HCT116 (cell line): ENCODE data around the gene COPS6. TPM values are rescaled to one million over a fixed set of nuclear protein-coding genes. Genes with fewer than 3 reads are reported as not detected.

Experiments used
- ATAC-seq: fragments of 200-7000 bp; cut with Tn5 transposase; 2 replicates; pipeline ENCODE4 v1.9.1; 2020; ENCODE audit warnings: mild to moderate bottlenecking, moderate library complexity
- BruUV-seq: library from RNA; stranded (reverse); fragments of 400-500 nt; replicated peaks from 2 replicates; lab custom pipeline; 2021; lab: Mats Ljungman, UMichigan
- CTCF ChIA-PET: fragments of 300-600 bp; sonication (Branson Sonifier 250); formaldehyde crosslinking; loops from one replicate; lab custom pipeline; 2021; ENCODE audit warnings: antibody characterized with exemption; lab: Charles Lee
- POLR2A ChIA-PET: fragments of 300-600, 350-600 bp; sonication (Branson Sonifier 250); formaldehyde crosslinking; loops from one replicate; lab custom pipeline; 2021; ENCODE audit warnings: antibody characterized with exemption; lab: Charles Lee
- RAD21 ChIA-PET, 2 experiments: fragments of 300-600 bp; sonication (Branson Sonifier 250); formaldehyde crosslinking; loops; one replicate each; lab custom pipeline; 2023; ENCODE audit warnings: low total read pairs in 2 of 2; ENCODE audit not compliant: uncharacterized antibody in 2 of 2, unreplicated experiment in 2 of 2, low non-redundant PET in 1 of 2; lab: Charles Lee
- DNase-seq: peaks from one replicate; pipeline ENCODE4 v3.0.0-alpha.2; 2010; ENCODE audit warnings: low read depth, low spot score
- H2AFZ ChIP-seq: fragments of 200-600 bp; shearing (Covaris generic), sonication (generic); 2 replicates; pipeline ENCODE4 v1.6.1; 2017; ENCODE audit warnings: low read depth, mixed run types, mixed read lengths, antibody characterized with exemption, low read length; ENCODE audit not compliant: poor library complexity, severe bottlenecking
- H3K27ac ChIP-seq: 2 replicates; pipeline ENCODE4 v1.5.1; 2012; ENCODE audit warnings: low read depth, low read length
- H3K27me3 ChIP-seq: fragments of 200-600 bp; sonication (generic); 2 replicates; pipeline ENCODE4 v1.6.1; 2016; ENCODE audit warnings: mixed run types, low read length, mixed read lengths; ENCODE audit not compliant: insufficient read depth
- H3K36me3 ChIP-seq, 2 experiments: fragments of 200-500 bp in 1 of 2; fragments of 200-600 bp in 1 of 2; sonication (Bioruptor generic) in 1 of 2; sonication (generic) in 1 of 2; 2 replicates each; pipeline versions ENCODE4 v1.5.1 to v1.6.1; 2014 to 2016; ENCODE audit warnings: low read length in 2 of 2, inconsistent platforms in 1 of 2, mixed read lengths in 1 of 2, mixed run types in 1 of 2; ENCODE audit not compliant: insufficient read depth in 2 of 2, control insufficient read depth in 1 of 2
- H3K4me1 ChIP-seq, 2 experiments: fragments of 200-600 bp in 1 of 2; sonication (generic) in 1 of 2; 2 replicates each; pipeline versions ENCODE4 v1.5.1 to v1.6.1; 2012 to 2017; ENCODE audit warnings: low read length in 2 of 2, inconsistent platforms in 1 of 2, mild to moderate bottlenecking in 1 of 2, mixed read lengths in 1 of 2, mixed run types in 1 of 2, moderate library complexity in 1 of 2; ENCODE audit not compliant: insufficient read depth in 2 of 2, control insufficient read depth in 1 of 2
- H3K4me2 ChIP-seq: fragments of 200-600 bp; sonication (generic); 2 replicates; pipeline ENCODE4 v1.6.1; 2017; ENCODE audit warnings: mixed run types, low read length, mixed read lengths
- H3K4me3 ChIP-seq, 2 experiments: fragments of 200-600 bp in 1 of 2; sonication (generic) in 1 of 2; replicated peaks in 1 of 2; 2 replicates each; pipeline ENCODE4 v1.5.1; 2011 to 2016; ENCODE audit warnings: low read length in 2 of 2, control low read depth in 1 of 2, low read depth in 1 of 2, mild to moderate bottlenecking in 1 of 2, mixed read lengths in 1 of 2, mixed run types in 1 of 2
- H3K79me2 ChIP-seq: fragments of 200-600 bp; sonication (generic); 2 replicates; pipeline ENCODE4 v1.6.1; 2017; ENCODE audit warnings: mild to moderate bottlenecking, mixed run types, low read length, moderate library complexity, mixed read lengths; ENCODE audit not compliant: insufficient read depth
- H3K9ac ChIP-seq: fragments of 200-600 bp; sonication (generic); 2 replicates; pipeline ENCODE4 v1.6.1; 2016; ENCODE audit warnings: low read length, mixed read lengths
- H3K9me2 ChIP-seq: fragments of 200-600 bp; sonication (generic), shearing (Covaris generic); 2 replicates; pipeline ENCODE4 v1.6.1; 2017; ENCODE audit warnings: mixed run types, mild to moderate bottlenecking, moderate library complexity; ENCODE audit not compliant: insufficient read depth
- H3K9me3 ChIP-seq, 2 experiments: fragments of 200-500 bp in 1 of 2; fragments of 200-600 bp in 1 of 2; sonication (Bioruptor generic) in 1 of 2; sonication (generic) in 1 of 2; 2 replicates each; pipeline ENCODE4 v1.6.1; 2014 to 2017; ENCODE audit warnings: low read length in 2 of 2, mixed read lengths in 2 of 2, inconsistent platforms in 1 of 2, low read depth in 1 of 2, mild to moderate bottlenecking in 1 of 2, mixed run types in 1 of 2, moderate library complexity in 1 of 2; ENCODE audit not compliant: control insufficient read depth in 1 of 2, insufficient read depth in 1 of 2
- H4K20me1 ChIP-seq: fragments of 200-600 bp; sonication (generic), shearing (Covaris generic); 2 replicates; pipeline ENCODE4 v1.6.1; 2017; ENCODE audit warnings: mixed run types, mild to moderate bottlenecking, moderate library complexity; ENCODE audit not compliant: insufficient read depth
- EGR1 ChIP-seq: IDR thresholded peaks from 2 replicates; pipeline ENCODE4 v1.6.1; 2012; ENCODE audit warnings: low read depth
- EZH2 ChIP-seq: fragments of 200-600 bp; sonication (generic); IDR thresholded peaks from 2 replicates; pipeline ENCODE4 v1.6.1; 2017; ENCODE audit warnings: antibody characterized with exemption, mixed run types
- EZH2phosphoT487 ChIP-seq: fragments of 200-600 bp; IDR thresholded peaks from 2 replicates; pipeline ENCODE4 v1.6.1; 2018; ENCODE audit warnings: antibody characterized with exemption, borderline replicate concordance
- JUND ChIP-seq: IDR thresholded peaks from 2 replicates; pipeline ENCODE4 v1.6.1; 2012
- POLR2A ChIP-seq: IDR thresholded peaks from 2 replicates; pipeline ENCODE4 v1.7.0; 2011; ENCODE audit warnings: borderline replicate concordance; ENCODE audit not compliant: insufficient read depth, insufficient read length; ENCODE audit errors: extremely low read depth
- RAD21 ChIP-seq: IDR thresholded peaks from 2 replicates; pipeline ENCODE4 v1.6.1; 2012; ENCODE audit warnings: low read depth, mild to moderate bottlenecking
- SP1 ChIP-seq: IDR thresholded peaks from 2 replicates; pipeline ENCODE4 v1.6.1; 2012; ENCODE audit warnings: low read depth
- YY1 ChIP-seq: IDR thresholded peaks from 2 replicates; pipeline ENCODE4 v1.6.1; 2011; ENCODE audit warnings: low read length, low read depth, moderate library complexity, mild to moderate bottlenecking; ENCODE audit not compliant: insufficient replicate concordance; ENCODE audit errors: extremely low read depth
- ZFX ChIP-seq: fragments of 450-650 bp; IDR thresholded peaks from 2 replicates; pipeline ENCODE4 v1.6.1; 2017
- intact Hi-C: fragments of 100-400 bp; cut with micrococcal nuclease; formaldehyde crosslinking; loops from 2 replicates; pipeline ENCODE4 v1.10.0; 2022
- total RNA-seq: library from RNA; stranded (reverse); gene quantifications from one replicate; pipeline ENCODE4 v1.2.1, GENCODE V29; 2021; ENCODE audit not compliant: unreplicated experiment
- TF ChIP-seq, protein P1 (sequence below): IDR thresholded peaks from 2 replicates; pipeline ENCODE4 v1.6.1; 2012
- TF ChIP-seq, protein P2 (sequence below), 3 experiments: fragments of 200-600 bp in 1 of 3; sonication (generic) in 1 of 3; IDR thresholded peaks in 2 of 3; conservative IDR thresholded peaks in 1 of 3; 2 replicates each; pipeline ENCODE4 v1.5.1; 2012 to 2017; ENCODE audit warnings: low read depth in 2 of 3, low read length in 2 of 3, antibody characterized with exemption in 1 of 3, borderline replicate concordance in 1 of 3, control low read depth in 1 of 3, mild to moderate bottlenecking in 1 of 3, mixed read lengths in 1 of 3, mixed run types in 1 of 3, moderate library complexity in 1 of 3; ENCODE audit not compliant: insufficient read depth in 1 of 3
- TF ChIP-seq, protein P3 (sequence below): IDR thresholded peaks from 2 replicates; pipeline ENCODE4 v1.6.1; 2012; ENCODE audit warnings: low read depth

COPS6 gene
- total RNA-seq, 1 experiment from 2014 or later: 126 TPM

DNA sequence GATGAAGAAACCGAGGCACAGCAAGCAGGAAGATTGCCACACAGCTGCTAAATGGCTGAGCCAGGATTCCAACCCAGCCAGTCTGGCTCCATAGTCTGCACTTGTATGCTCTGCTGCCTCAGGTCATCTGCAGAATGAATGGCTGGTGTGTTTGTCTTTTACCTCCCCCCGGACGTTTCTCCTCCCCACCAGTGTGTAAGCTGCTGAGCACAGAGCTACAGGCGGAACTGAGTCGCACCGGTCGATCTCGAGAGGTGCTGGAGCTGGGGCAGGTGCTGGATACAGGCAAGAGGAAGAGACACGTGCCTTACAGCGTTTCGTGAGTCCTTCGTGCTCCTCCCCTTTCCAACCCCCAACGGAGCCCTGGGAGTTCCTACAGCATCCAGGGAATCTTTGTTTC lies 33.3 kb downstream of the COPS6 start:
- H3K4me3 ChIP-seq: no peak overlapping the region
- DNase-seq (no peak), ATAC-seq (no peak)
- RAD21 ChIA-PET: no interaction called here
- H3K4me2 ChIP-seq: no peak overlapping the region
- no peak overlapping the region for H3K27ac ChIP-seq
- H4K20me1 ChIP-seq: no peaks in the 10 kb centered on the region
- intact Hi-C loops: no loop called here
- H3K27me3 ChIP-seq: no peaks in the 10 kb centered on the region
- H3K4me1 ChIP-seq: peaks cover 17 to 35% of the 10 kb centered on the region in 2 experiments
- no peaks in the 10 kb centered on the region for H3K36me3 ChIP-seq
- no peaks in the 10 kb centered on the region for H3K9me3 ChIP-seq
- no peak overlapping the region for H2AFZ ChIP-seq
- CTCF ChIA-PET: interaction anchor here (1.3 to 1.7 kb wide), 2 partner anchors 8 to 9 kb away, joined by 3 to 4 read pairs; no protein-coding TSS in a partner anchor
- POLR2A ChIA-PET: no interaction called here
- H3K79me2 ChIP-seq: peaks cover 19% of the 10 kb centered on the region
- H3K9ac ChIP-seq: no peak overlapping the region
- no peaks in the 10 kb centered on the region for H3K9me2 ChIP-seq
- TF ChIP-seq, protein P1, sequence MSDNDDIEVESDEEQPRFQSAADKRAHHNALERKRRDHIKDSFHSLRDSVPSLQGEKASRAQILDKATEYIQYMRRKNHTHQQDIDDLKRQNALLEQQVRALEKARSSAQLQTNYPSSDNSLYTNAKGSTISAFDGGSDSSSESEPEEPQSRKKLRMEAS: no peak
- TF ChIP-seq RAD21 (no peak), JUND (no peak), POLR2A (no peak), SP1 (no peak), EGR1 (no peak), YY1 (no peak), ZFX (no peak), EZH2 (no peak), EZH2phosphoT487 (no peak)
- TF ChIP-seq, protein P2, sequence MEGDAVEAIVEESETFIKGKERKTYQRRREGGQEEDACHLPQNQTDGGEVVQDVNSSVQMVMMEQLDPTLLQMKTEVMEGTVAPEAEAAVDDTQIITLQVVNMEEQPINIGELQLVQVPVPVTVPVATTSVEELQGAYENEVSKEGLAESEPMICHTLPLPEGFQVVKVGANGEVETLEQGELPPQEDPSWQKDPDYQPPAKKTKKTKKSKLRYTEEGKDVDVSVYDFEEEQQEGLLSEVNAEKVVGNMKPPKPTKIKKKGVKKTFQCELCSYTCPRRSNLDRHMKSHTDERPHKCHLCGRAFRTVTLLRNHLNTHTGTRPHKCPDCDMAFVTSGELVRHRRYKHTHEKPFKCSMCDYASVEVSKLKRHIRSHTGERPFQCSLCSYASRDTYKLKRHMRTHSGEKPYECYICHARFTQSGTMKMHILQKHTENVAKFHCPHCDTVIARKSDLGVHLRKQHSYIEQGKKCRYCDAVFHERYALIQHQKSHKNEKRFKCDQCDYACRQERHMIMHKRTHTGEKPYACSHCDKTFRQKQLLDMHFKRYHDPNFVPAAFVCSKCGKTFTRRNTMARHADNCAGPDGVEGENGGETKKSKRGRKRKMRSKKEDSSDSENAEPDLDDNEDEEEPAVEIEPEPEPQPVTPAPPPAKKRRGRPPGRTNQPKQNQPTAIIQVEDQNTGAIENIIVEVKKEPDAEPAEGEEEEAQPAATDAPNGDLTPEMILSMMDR (IDR thresholded peaks at IDR 0.05 in 2 of 3, conservative IDR thresholded peaks at IDR 0.05 in 1 of 3; ENCODE audit: borderline replicate concordance in 1 of 3, insufficient read depth in 1 of 3, low read depth in 2 of 3, low read length in 2 of 3): no peak
- TF ChIP-seq, protein P3, sequence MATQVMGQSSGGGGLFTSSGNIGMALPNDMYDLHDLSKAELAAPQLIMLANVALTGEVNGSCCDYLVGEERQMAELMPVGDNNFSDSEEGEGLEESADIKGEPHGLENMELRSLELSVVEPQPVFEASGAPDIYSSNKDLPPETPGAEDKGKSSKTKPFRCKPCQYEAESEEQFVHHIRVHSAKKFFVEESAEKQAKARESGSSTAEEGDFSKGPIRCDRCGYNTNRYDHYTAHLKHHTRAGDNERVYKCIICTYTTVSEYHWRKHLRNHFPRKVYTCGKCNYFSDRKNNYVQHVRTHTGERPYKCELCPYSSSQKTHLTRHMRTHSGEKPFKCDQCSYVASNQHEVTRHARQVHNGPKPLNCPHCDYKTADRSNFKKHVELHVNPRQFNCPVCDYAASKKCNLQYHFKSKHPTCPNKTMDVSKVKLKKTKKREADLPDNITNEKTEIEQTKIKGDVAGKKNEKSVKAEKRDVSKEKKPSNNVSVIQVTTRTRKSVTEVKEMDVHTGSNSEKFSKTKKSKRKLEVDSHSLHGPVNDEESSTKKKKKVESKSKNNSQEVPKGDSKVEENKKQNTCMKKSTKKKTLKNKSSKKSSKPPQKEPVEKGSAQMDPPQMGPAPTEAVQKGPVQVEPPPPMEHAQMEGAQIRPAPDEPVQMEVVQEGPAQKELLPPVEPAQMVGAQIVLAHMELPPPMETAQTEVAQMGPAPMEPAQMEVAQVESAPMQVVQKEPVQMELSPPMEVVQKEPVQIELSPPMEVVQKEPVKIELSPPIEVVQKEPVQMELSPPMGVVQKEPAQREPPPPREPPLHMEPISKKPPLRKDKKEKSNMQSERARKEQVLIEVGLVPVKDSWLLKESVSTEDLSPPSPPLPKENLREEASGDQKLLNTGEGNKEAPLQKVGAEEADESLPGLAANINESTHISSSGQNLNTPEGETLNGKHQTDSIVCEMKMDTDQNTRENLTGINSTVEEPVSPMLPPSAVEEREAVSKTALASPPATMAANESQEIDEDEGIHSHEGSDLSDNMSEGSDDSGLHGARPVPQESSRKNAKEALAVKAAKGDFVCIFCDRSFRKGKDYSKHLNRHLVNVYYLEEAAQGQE: no peak
- no TSS peak for BruUV-seq
